CD4-positive, alpha-beta memory T cell (primary cell): ENCODE data around the gene HIP1R. TPM values are rescaled to one million over a fixed set of nuclear protein-coding genes. Genes with fewer than 3 reads are reported as not detected.

Experiments used
- CTCF ChIA-PET: fragments of 350-600 bp; sonication (Branson Sonifier 250); formaldehyde crosslinking; loops from one replicate; lab custom pipeline; 2021; ENCODE audit warnings: inconsistent platforms; ENCODE audit not compliant: partially characterized antibody; lab: Charles Lee
- POLR2A ChIA-PET: fragments of 350-600 bp; sonication (Branson Sonifier 250); formaldehyde crosslinking; loops from one replicate; lab custom pipeline; 2021; ENCODE audit not compliant: partially characterized antibody; lab: Charles Lee
- DNase-seq, 5 donors: peaks; one replicate each; pipeline versions ENCODE4 v3.0.0 to v3.0.0-alpha.2; 2020 to 2022; ENCODE audit warnings: mixed read lengths in 1 of 5
- H3K27ac ChIP-seq: one replicate; pipeline ENCODE4 v1.7.0; 2013; ENCODE audit warnings: low read depth, low read length
- H3K27me3 ChIP-seq: 2 replicates; pipeline ENCODE4 v1.7.0; 2013; ENCODE audit warnings: mild to moderate bottlenecking, low read length, moderate library complexity; ENCODE audit not compliant: insufficient read depth
- H3K36me3 ChIP-seq: 2 replicates; pipeline ENCODE4 v1.7.0; 2013; ENCODE audit warnings: mild to moderate bottlenecking, low read length, moderate library complexity; ENCODE audit not compliant: insufficient read depth
- H3K4me1 ChIP-seq: 2 replicates; pipeline ENCODE4 v1.7.0; 2013; ENCODE audit warnings: mild to moderate bottlenecking, low read length, moderate library complexity; ENCODE audit not compliant: insufficient read depth
- H3K4me3 ChIP-seq, 2 donors: one replicate each; pipeline ENCODE4 v1.7.0; 2013; ENCODE audit warnings: low read length in 2 of 2, mild to moderate bottlenecking in 1 of 2
- H3K9me3 ChIP-seq, 2 donors: one replicate each; pipeline ENCODE4 v1.7.0; 2013; ENCODE audit warnings: low read length in 2 of 2, control low read depth in 1 of 2; ENCODE audit not compliant: control insufficient read depth in 1 of 2
- H3K27ac Mint-ChIP-seq, 7 donors: one replicate each; pipeline ENCODE4 v1.8.0; 2020 to 2021; ENCODE audit warnings: mixed read lengths in 7 of 7, mild to moderate bottlenecking in 6 of 7, inconsistent platforms in 3 of 7, moderate library complexity in 3 of 7
- H3K27me3 Mint-ChIP-seq, 2 donors: one replicate each; pipeline ENCODE4 v1.8.0; 2020 to 2021; ENCODE audit warnings: mixed read lengths in 2 of 2
- H3K36me3 Mint-ChIP-seq, 2 donors: one replicate each; pipeline ENCODE4 v1.8.0; 2020 to 2021; ENCODE audit warnings: mixed read lengths in 2 of 2, inconsistent platforms in 1 of 2, mild to moderate bottlenecking in 1 of 2
- H3K4me1 Mint-ChIP-seq, 4 donors: one replicate each; pipeline ENCODE4 v1.8.0; 2020 to 2021; ENCODE audit warnings: mixed read lengths in 4 of 4, mild to moderate bottlenecking in 1 of 4
- H3K4me3 Mint-ChIP-seq, 8 donors: one replicate each; pipeline ENCODE4 v1.8.0; 2020 to 2021; ENCODE audit warnings: mixed read lengths in 8 of 8, mild to moderate bottlenecking in 7 of 8, moderate library complexity in 6 of 8, inconsistent platforms in 3 of 8
- H3K9me3 Mint-ChIP-seq, 8 donors: one replicate each; pipeline ENCODE4 v1.8.0; 2020 to 2021; ENCODE audit warnings: mixed read lengths in 8 of 8, mild to moderate bottlenecking in 5 of 8, inconsistent platforms in 3 of 8, moderate library complexity in 1 of 8
- intact Hi-C: fragments of 100-400 bp; cut with micrococcal nuclease; formaldehyde crosslinking; loops from one replicate; pipeline ENCODE4 v1.15.1; 2023
- polyA plus RNA-seq, 2 donors: library from polyadenylated mRNA; unstranded; fragments of 300-500 nt; fragmentation: Illumina TruSeq; gene quantifications; one replicate each; pipeline ENCODE4 v1.2.3, GENCODE V29; 2021
- total RNA-seq, 2 experiments: library from RNA; stranded (reverse); gene quantifications; one replicate each; pipeline ENCODE4 v1.2.3, GENCODE V29; 2021

The HIP1R gene
- total and polyA plus RNA-seq, 4 experiments from 2014 or later, result 4.5 to 88.3 (median 49.4) TPM

DNA sequence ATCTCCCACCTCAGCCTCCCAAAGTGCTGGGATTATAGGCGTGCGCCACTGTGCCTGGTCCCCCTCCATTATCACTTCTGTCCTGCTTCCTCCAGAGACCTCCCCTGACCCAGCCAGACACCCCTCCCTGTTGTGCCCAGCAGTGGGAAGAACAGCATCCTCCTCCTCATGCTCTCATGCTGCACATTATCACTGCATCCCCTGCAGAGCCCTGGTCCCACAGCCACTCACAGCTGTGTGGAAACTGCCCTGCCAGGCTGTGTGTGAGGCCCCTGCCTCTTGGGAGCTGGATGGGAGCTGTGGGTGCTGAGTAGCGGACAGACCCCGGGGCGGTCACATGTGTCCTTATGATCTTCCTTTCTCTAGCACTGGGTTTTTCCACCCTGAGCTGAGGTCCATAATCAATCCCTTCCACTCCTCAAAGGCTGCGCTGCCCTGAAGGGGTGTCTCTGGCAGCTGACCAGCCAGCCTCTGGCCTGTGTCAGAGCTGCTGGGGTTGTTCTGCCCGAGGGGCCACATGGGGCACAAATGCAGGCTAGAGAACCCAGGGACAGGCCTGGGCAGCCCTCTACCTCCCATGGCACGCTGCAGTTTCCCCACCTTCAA, 9.2 kb downstream of the HIP1R start:
- Mint-ChIP-seq H3K27ac (peak overlapping the region in 4 of 7 donors; percentile 12 to 61 (median 44)), H3K27me3 (no peaks in the 10 kb centered on the region), H3K4me1 (peaks cover 6 to 21% (median 10%) of the 10 kb centered on the region in 4 donors), H3K4me3 (no peak overlapping the region), H3K36me3 (peaks cover 1 to 12% of the 10 kb centered on the region in 2 donors), H3K9me3 (no peaks in the 10 kb centered on the region)
- Histone ChIP-seq H3K27ac (no peak overlapping the region), H3K4me3 (no peak overlapping the region), H3K9me3 (no peaks in the 10 kb centered on the region), H3K27me3 (no peaks in the 10 kb centered on the region), H3K36me3 (no peaks in the 10 kb centered on the region), H3K4me1 (no peaks in the 10 kb centered on the region)
- no peak for DNase-seq
- intact Hi-C loops, result no loop called here
- CTCF ChIA-PET, result interaction anchor here (1.0 kb wide), 1 partner anchor 15 kb away, joined by 3 read pairs; no protein-coding TSS in a partner anchor
- POLR2A ChIA-PET, result interaction anchor here (1.3 kb wide), 1 partner anchor 27 kb away, joined by 3 read pairs; no protein-coding TSS in a partner anchor

DNA sequence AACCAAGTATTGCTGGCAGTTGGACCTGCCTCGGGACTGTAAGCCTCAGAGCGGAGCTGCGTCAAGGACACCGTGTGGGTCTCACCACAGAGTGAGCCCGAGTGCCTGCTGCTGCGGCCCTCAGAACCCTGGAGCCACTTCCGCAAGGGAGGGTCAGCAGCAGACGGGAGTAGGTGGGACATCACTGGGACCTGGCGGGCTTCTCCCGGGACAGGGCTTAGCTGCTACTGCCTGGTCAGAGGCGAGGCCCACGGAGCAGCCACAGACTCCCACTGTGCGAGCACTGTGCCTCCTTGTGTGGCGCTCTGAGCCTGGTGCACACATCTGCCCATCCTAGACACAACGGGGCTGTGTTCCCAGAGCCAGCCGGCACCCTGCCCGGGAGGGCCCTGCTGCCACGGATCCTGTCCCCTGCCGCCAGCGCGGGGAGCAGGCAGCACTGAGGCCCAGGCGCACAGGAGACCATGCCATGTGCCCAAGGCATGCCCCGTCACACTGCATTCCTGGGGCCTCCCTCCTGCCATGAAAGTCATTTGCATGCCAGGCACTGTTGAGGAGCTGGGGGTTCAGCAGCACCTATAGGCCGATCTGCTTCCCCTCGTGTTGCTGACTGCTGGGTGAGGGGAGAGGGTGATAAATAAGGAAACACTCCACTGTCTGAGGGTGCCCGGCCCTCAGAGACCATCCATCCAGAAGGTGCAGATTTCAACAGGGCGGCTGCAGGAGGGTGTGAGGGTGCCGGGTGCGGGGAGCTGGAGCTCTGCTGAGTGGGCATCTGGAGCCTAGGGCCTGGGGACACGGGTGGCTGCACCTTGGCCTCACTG, 10.0 kb downstream of the HIP1R start:
- no peak overlapping the region for H3K4me3 Mint-ChIP-seq
- POLR2A ChIA-PET, result interaction anchor here (1.3 kb wide), 1 partner anchor 27 kb away, joined by 3 read pairs; no protein-coding TSS in a partner anchor
- no peak for DNase-seq

DNA sequence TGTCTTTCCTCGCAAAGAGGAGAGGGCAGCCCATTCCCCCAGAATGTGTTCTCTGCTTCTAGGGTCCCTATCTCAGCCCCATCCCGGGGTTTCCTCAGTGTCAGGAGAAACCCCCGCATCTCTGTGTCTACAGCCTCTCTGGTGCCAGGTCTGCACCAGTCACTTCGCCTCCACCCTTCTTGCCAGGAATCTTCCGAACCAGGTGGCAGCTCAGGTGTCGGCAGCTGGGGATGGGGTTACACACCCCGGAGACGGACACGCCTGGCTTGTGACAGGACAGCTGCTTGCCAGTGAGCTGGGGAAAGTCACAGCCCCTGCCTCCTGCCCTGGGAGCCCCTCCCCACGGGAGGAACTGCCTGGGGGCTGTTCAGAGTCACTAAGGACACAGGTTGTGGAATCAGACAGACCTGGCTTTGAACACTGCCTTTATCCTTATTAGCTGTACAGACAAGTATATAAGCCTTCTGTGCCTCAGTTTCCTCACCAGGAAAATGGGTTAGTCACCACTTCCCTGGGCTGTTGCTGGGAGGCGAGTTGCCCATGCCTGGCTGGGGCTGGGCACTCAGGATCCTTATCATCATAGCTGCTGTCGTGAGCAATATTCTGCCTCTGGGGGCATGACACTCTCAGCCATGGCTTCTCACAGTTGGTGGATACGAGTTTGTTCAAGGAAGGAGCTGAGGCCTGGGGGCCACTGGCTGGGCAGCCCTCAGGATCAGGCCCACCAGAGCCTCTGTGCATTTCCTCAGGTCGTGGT, 10.8 kb downstream of the HIP1R start:
- H3K27ac Mint-ChIP-seq, result no peak overlapping the region
- Histone ChIP-seq H3K4me1 (no peaks in the 10 kb centered on the region), H3K9me3 (no peaks in the 10 kb centered on the region), H3K27ac (no peak overlapping the region), H3K27me3 (no peaks in the 10 kb centered on the region), H3K36me3 (no peaks in the 10 kb centered on the region), H3K4me3 (no peak overlapping the region)
- H3K36me3 Mint-ChIP-seq, result peaks cover 5 to 9% of the 10 kb centered on the region in 2 donors
- H3K27me3 Mint-ChIP-seq, result no peaks in the 10 kb centered on the region
- no peak for DNase-seq
- no peaks in the 10 kb centered on the region for H3K9me3 Mint-ChIP-seq
- no peak overlapping the region for H3K4me3 Mint-ChIP-seq
- POLR2A ChIA-PET, result interaction anchor here (1.3 kb wide), 1 partner anchor 26 kb away, joined by 3 read pairs; no protein-coding TSS in a partner anchor
- intact Hi-C loops, result no loop called here
- CTCF ChIA-PET, result interaction anchor here (1.0 to 1.4 kb wide), 4 partner anchors 10 to 14 kb away, joined by 3 to 4 read pairs (median 4); no protein-coding TSS in a partner anchor
- H3K4me1 Mint-ChIP-seq, result peaks cover 3 to 10% (median 7%) of the 10 kb centered on the region in 4 donors

More for the DNA sequence above, 10.0 kb downstream of the HIP1R start:
- no peaks in the 10 kb centered on the region for H3K9me3 ChIP-seq
- no peaks in the 10 kb centered on the region for H3K36me3 ChIP-seq
- H3K4me1 Mint-ChIP-seq, result peaks cover 6 to 13% (median 9%) of the 10 kb centered on the region in 4 donors
- H3K36me3 Mint-ChIP-seq, result peaks cover 5 to 14% of the 10 kb centered on the region in 2 donors
- intact Hi-C loops, result no loop called here
- no peak overlapping the region for H3K4me3 ChIP-seq
- no peak overlapping the region for H3K27ac ChIP-seq
- no peaks in the 10 kb centered on the region for H3K27me3 ChIP-seq
- no peaks in the 10 kb centered on the region for H3K27me3 Mint-ChIP-seq
- CTCF ChIA-PET, result interaction anchor here (1.0 to 1.4 kb wide), 3 partner anchors 11 to 15 kb away, joined by 3 to 4 read pairs (median 3); no protein-coding TSS in a partner anchor
- H3K27ac Mint-ChIP-seq, result peak overlapping the region in 1 of 7 donors; percentile 66
- H3K4me1 ChIP-seq, result no peaks in the 10 kb centered on the region
- H3K9me3 Mint-ChIP-seq, result no peaks in the 10 kb centered on the region

DNA sequence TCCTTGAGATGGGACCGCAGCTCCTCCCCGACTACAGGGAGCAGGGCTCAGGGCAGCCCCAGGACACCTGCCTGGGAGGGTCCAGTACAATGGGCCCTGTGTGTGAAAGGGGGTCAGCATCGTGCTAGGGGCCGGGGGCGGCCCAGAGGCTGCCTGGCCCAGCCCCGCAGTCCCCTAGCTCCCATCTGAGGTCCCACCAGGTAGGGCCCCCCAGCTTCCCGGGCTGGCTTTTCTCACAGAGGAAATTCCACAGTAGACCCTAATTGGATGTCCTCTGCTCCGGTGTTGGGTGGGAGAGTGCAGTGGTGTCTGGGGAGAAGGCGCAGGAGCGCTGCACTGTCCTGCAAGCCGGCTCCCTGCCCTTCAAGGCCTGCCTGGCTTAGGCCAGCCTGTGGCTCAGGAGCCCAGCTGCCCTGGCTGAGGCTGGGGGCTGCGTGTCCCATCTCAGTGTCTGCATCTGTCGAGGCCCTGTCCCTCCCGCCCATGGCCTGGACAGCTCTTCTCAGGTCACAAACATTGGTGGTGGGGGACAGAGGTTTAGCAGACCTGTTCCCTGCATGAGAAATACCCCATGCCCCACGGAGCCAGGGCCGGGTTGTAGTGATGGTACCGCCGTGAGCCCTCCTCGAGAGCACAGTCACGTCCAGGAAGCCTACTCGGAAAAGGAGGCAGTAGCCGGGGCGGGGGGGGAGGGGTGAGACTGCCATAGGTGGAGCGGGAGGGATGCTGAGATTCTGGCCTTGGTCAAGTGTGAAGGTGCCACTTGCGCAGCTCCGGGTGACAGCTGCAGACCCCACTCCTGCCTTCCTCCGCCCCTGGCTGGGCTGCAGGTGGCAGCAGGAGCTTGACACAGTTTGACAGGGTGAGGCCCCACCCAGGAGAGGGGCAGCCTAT, 11.6 kb downstream of the HIP1R start:
- H3K27ac Mint-ChIP-seq, result no peak overlapping the region
- H3K27me3 ChIP-seq, result no peaks in the 10 kb centered on the region
- no peak overlapping the region for H3K4me3 Mint-ChIP-seq
- intact Hi-C loops, result no loop called here
- ChIA-PET POLR2A (interaction anchor here (0.6 kb wide), 1 partner anchor 10 kb away, joined by 3 read pairs; no protein-coding TSS in a partner anchor), CTCF (interaction anchor here (1.0 to 1.4 kb wide), 2 partner anchors 11 to 14 kb away, joined by 4 read pairs; no protein-coding TSS in a partner anchor)
- no peak overlapping the region for H3K27ac ChIP-seq
- no peaks in the 10 kb centered on the region for H3K4me1 ChIP-seq
- H3K27me3 Mint-ChIP-seq, result no peaks in the 10 kb centered on the region
- H3K4me1 Mint-ChIP-seq, result peaks cover 0 to 9% (median 3%) of the 10 kb centered on the region in 4 donors
- no peaks in the 10 kb centered on the region for H3K36me3 ChIP-seq
- H3K36me3 Mint-ChIP-seq, result peaks cover 5 to 8% of the 10 kb centered on the region in 2 donors
- no peaks in the 10 kb centered on the region for H3K9me3 ChIP-seq
- no peak overlapping the region for H3K4me3 ChIP-seq
- H3K9me3 Mint-ChIP-seq, result no peaks in the 10 kb centered on the region
- no peak for DNase-seq

DNA sequence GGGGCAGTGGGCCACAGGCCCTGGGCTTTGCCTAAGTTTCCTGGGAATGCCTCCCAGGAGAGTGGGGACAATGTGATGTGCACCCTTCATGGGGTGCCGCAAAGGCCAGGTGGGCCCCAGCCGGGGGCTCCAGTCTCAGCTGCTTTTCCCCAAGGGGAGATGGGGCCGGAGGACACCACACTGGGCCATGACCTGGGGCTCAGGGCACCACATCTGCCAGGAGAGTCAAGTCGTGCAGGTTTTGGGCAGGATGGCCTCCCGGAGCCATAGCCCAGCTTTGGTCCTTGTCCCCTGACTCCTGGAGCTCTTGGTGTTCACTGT, 12.2 kb downstream of the HIP1R start:
- peaks cover 0 to 3% (median 2%) of the 10 kb centered on the region in 4 donors for H3K4me1 Mint-ChIP-seq
- H3K4me1 ChIP-seq, result no peaks in the 10 kb centered on the region
- H3K27me3 Mint-ChIP-seq, result no peaks in the 10 kb centered on the region
- ChIA-PET CTCF (interaction anchor here (1.0 kb wide), 1 partner anchor 13 kb away, joined by 4 read pairs; no protein-coding TSS in a partner anchor), POLR2A (interaction anchor here (0.6 kb wide), 1 partner anchor 10 kb away, joined by 3 read pairs; no protein-coding TSS in a partner anchor)
- intact Hi-C loops, result no loop called here
- no peak overlapping the region for H3K27ac Mint-ChIP-seq
- H3K4me3 ChIP-seq, result no peak overlapping the region
- no peak overlapping the region for H3K4me3 Mint-ChIP-seq
- H3K36me3 Mint-ChIP-seq, result peaks cover 5 to 13% of the 10 kb centered on the region in 2 donors
- H3K27ac ChIP-seq, result no peak overlapping the region
- H3K27me3 ChIP-seq, result no peaks in the 10 kb centered on the region
- DNase-seq, result no peak
- no peaks in the 10 kb centered on the region for H3K36me3 ChIP-seq
- H3K9me3 Mint-ChIP-seq, result no peaks in the 10 kb centered on the region
- no peaks in the 10 kb centered on the region for H3K9me3 ChIP-seq

DNA sequence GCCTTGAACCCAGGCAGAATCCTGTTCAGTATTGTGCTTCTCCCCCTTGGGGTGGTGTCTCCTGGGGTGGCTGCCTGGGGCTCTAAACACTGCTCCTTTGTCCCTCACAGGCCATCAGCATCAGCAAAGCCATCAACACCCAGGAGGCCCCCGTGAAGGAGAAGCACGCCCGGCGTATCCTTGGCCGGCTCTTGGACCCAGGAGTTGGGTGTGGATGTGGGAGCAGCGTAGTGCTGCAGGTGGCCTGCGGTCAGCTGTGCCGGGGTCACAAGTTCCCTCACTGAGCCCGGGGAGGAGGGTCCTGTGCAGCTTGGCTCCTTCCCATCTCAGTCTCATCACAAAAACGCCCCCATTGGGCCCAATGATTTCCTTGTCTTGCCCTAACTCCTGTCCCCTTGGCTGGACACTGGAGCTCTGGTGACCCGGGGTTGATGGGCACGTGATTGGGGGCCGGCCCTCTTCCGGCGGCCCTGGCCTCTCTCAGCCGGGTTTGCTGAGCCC, 12.7 kb downstream of the HIP1R start:
- DNase-seq, result no peak
- intact Hi-C loops, result no loop called here
- peaks cover 0 to 3% (median 0%) of the 10 kb centered on the region in 4 donors for H3K4me1 Mint-ChIP-seq
- peaks cover 5 to 16% of the 10 kb centered on the region in 2 donors for H3K36me3 Mint-ChIP-seq
- Histone ChIP-seq H3K9me3 (no peaks in the 10 kb centered on the region), H3K36me3 (no peaks in the 10 kb centered on the region), H3K27me3 (no peaks in the 10 kb centered on the region), H3K4me3 (no peak overlapping the region), H3K27ac (no peak overlapping the region), H3K4me1 (no peaks in the 10 kb centered on the region)
- no peak overlapping the region for H3K4me3 Mint-ChIP-seq
- H3K27ac Mint-ChIP-seq, result peak overlapping the region in 3 of 7 donors; percentile 3 to 41 (median 36)
- CTCF ChIA-PET, result interaction anchor here (0.9 to 1.0 kb wide), 2 partner anchors 13 to 55 kb away, joined by 4 to 5 read pairs; no protein-coding TSS in a partner anchor
- H3K27me3 Mint-ChIP-seq, result no peaks in the 10 kb centered on the region
- no peaks in the 10 kb centered on the region for H3K9me3 Mint-ChIP-seq
- POLR2A ChIA-PET, result no interaction called here
